SK-N-SH (cell line): ENCODE measurements around the gene SHISAL1. TPM values are rescaled to one million over a fixed set of nuclear protein-coding genes. Genes with fewer than 3 reads are reported as not detected.

ENCODE experiments used
- CTCF ChIA-PET: fragments of 300-600, 350-600 bp; formaldehyde crosslinking; extraction: SDS; loops from one replicate; lab custom pipeline; 2021; lab: Yijun Ruan, JAX
- POLR2A ChIA-PET: fragments of 350-600 bp; sonication (Branson Sonifier 250); formaldehyde crosslinking; extraction: SDS; loops from one replicate; lab custom pipeline; 2020; ENCODE audit warnings: antibody characterized with exemption, inconsistent platforms; lab: Yijun Ruan, JAX
- DNase-seq: peaks from one replicate; pipeline ENCODE4 v3.0.0; 2012
- H2AFZ ChIP-seq: fragments of 200-600 bp; sonication (generic); 2 replicates; pipeline ENCODE4 v1.8.1; 2016; ENCODE audit warnings: antibody characterized with exemption, mild to moderate bottlenecking, low read depth
- H3F3A ChIP-seq: fragments of 200-600 bp; sonication (generic); replicated peaks from 2 replicates; pipeline ENCODE3; 2016; ENCODE audit warnings: antibody characterized with exemption, mild to moderate bottlenecking; ENCODE audit not compliant: insufficient read depth
- H3K27ac ChIP-seq, 2 experiments: fragments of 200-500 bp in 1 of 2; fragments of 200-600 bp in 1 of 2; sonication (Bioruptor generic) in 1 of 2; sonication (generic), shearing (Covaris generic) in 1 of 2; 2 replicates each; pipeline versions ENCODE4 v1.5.1 to v1.6.1; 2014 to 2016; ENCODE audit warnings: low read depth in 2 of 2, inconsistent platforms in 1 of 2, low read length in 1 of 2, mild to moderate bottlenecking in 1 of 2, mixed read lengths in 1 of 2
- H3K27me3 ChIP-seq: fragments of 200-600 bp; sonication (generic), shearing (Covaris generic); 2 replicates; pipeline ENCODE4 v1.6.1; 2016; ENCODE audit warnings: mixed run types; ENCODE audit not compliant: insufficient read depth
- H3K36me3 ChIP-seq, 2 experiments: fragments of 200-500 bp in 1 of 2; fragments of 200-600 bp in 1 of 2; sonication (Bioruptor generic) in 1 of 2; sonication (generic) in 1 of 2; replicated peaks in 1 of 2; 2 replicates each; pipeline versions ENCODE3 to v1.5.1; 2014 to 2016; ENCODE audit warnings: low read length in 1 of 2, mild to moderate bottlenecking in 1 of 2; ENCODE audit not compliant: insufficient read depth in 2 of 2, control insufficient read depth in 1 of 2
- H3K4me1 ChIP-seq, 2 experiments: fragments of 200-500 bp in 1 of 2; fragments of 200-600 bp in 1 of 2; sonication (Bioruptor generic) in 1 of 2; sonication (generic), shearing (Covaris generic) in 1 of 2; 2 replicates each; pipeline versions ENCODE4 v1.5.1 to v1.6.1; 2014 to 2016; ENCODE audit warnings: low read depth in 1 of 2, low read length in 1 of 2, mixed run types in 1 of 2; ENCODE audit not compliant: insufficient read depth in 2 of 2, control insufficient read depth in 1 of 2
- H3K4me2 ChIP-seq: fragments of 200-600 bp; sonication (generic), shearing (Covaris generic); 2 replicates; pipeline ENCODE4 v1.6.1; 2017; ENCODE audit warnings: mixed run types
- H3K4me3 ChIP-seq, 2 experiments: fragments of 200-500 bp in 1 of 2; fragments of 200-600 bp in 1 of 2; sonication (Bioruptor generic) in 1 of 2; sonication (generic), shearing (Covaris generic) in 1 of 2; 2 replicates each; pipeline versions ENCODE4 v1.5.1 to v1.8.1; 2014 to 2016; ENCODE audit warnings: low read depth in 2 of 2, inconsistent platforms in 1 of 2, low read length in 1 of 2, mild to moderate bottlenecking in 1 of 2, mixed read lengths in 1 of 2, moderate library complexity in 1 of 2
- H3K79me2 ChIP-seq: fragments of 200-600 bp; sonication (generic); 2 replicates; pipeline ENCODE4 v1.8.1; 2017; ENCODE audit warnings: mild to moderate bottlenecking; ENCODE audit not compliant: insufficient read depth
- H3K9ac ChIP-seq: fragments of 200-600 bp; sonication (generic); 2 replicates; pipeline ENCODE4 v1.6.1; 2017; ENCODE audit warnings: mixed run types
- H3K9me2 ChIP-seq: fragments of 200-600 bp; sonication (generic); 2 replicates; pipeline ENCODE4 v1.6.1; 2017; ENCODE audit warnings: mixed run types
- H3K9me3 ChIP-seq: fragments of 200-600 bp; sonication (generic); 2 replicates; pipeline ENCODE4 v1.6.1; 2017; ENCODE audit warnings: mixed run types, mild to moderate bottlenecking, moderate library complexity
- H4K20me1 ChIP-seq: fragments of 200-600 bp; sonication (generic); 2 replicates; pipeline ENCODE4 v1.6.1; 2017; ENCODE audit warnings: mild to moderate bottlenecking, mixed run types; ENCODE audit not compliant: insufficient read depth
- CHD2 ChIP-seq: fragments of 150-350 bp; IDR thresholded peaks from 2 replicates; pipeline ENCODE4 v1.6.1; 2018; ENCODE audit warnings: low read length; ENCODE audit not compliant: partially characterized antibody
- CTCF ChIP-seq: fragments of 200-600 bp; sonication (generic); IDR thresholded peaks from 2 replicates; pipeline ENCODE4 v1.6.1; 2017; ENCODE audit warnings: antibody characterized with exemption, mild to moderate bottlenecking, moderate library complexity
- ELF1 ChIP-seq: IDR thresholded peaks from 2 replicates; pipeline ENCODE4 v1.4.0; 2012
- EZH2phosphoT487 ChIP-seq: fragments of 200-600 bp; sonication (generic); IDR thresholded peaks from 2 replicates; pipeline ENCODE4 v1.6.1; 2017; ENCODE audit warnings: low read depth, mixed run types, mild to moderate bottlenecking, antibody characterized with exemption, moderate library complexity, borderline replicate concordance
- FOXJ3 ChIP-seq: sonication (generic); formaldehyde crosslinking; IDR thresholded peaks from 2 replicates; pipeline ENCODE4 v1.5.1; 2020; ENCODE audit warnings: mild to moderate bottlenecking, missing genetic modification reagents
- FOXM1 ChIP-seq: IDR thresholded peaks from 2 replicates; pipeline ENCODE4 v1.4.0; 2012; ENCODE audit warnings: low read depth, mild to moderate bottlenecking
- JUND ChIP-seq: IDR thresholded peaks from 2 replicates; pipeline ENCODE4 v1.4.0; 2012
- MAX ChIP-seq: IDR thresholded peaks from 2 replicates; pipeline ENCODE4 v1.4.0; 2012; ENCODE audit warnings: low read depth
- NRF1 ChIP-seq: IDR thresholded peaks from 2 replicates; pipeline ENCODE4 v1.6.1; 2012; ENCODE audit warnings: low read depth, mild to moderate bottlenecking, low read length
- RCOR1 ChIP-seq: fragments of 150-350 bp; IDR thresholded peaks from 2 replicates; pipeline ENCODE4 v1.6.1; 2017; ENCODE audit warnings: antibody characterized with exemption, low read length
- RFX5 ChIP-seq: IDR thresholded peaks from 2 replicates; pipeline ENCODE4 v1.6.1; 2012; ENCODE audit warnings: mild to moderate bottlenecking, improper control_type of control experiment, low read length
- SIN3A ChIP-seq: IDR thresholded peaks from 2 replicates; pipeline ENCODE4 v1.6.1; 2012; ENCODE audit warnings: low read depth, mild to moderate bottlenecking, low read length, moderate library complexity, borderline replicate concordance
- USF1 ChIP-seq: IDR thresholded peaks from 2 replicates; pipeline ENCODE4 v1.4.0; 2012; ENCODE audit warnings: low read depth, borderline replicate concordance
- USF2 ChIP-seq: fragments of 150-350 bp; IDR thresholded peaks from 2 replicates; pipeline ENCODE4 v1.6.1; 2017; ENCODE audit warnings: antibody characterized with exemption, low read length, low read depth, borderline replicate concordance
- YY1 ChIP-seq: IDR thresholded peaks from 2 replicates; pipeline ENCODE4 v1.4.0; 2012; ENCODE audit warnings: low read depth, mild to moderate bottlenecking
- ZBTB33 ChIP-seq: IDR thresholded peaks from 2 replicates; pipeline ENCODE4 v1.4.0; 2012; ENCODE audit warnings: low read depth, borderline replicate concordance
- WGBS: methylation state at CpG from one replicate; pipeline ENCODE4 v1.1.6; 2017; ENCODE audit warnings: low lambda C conversion rate; 5-methylcytosine and 5-hydroxymethylcytosine counted together
- polyA plus RNA-seq, 3 experiments: library from polyadenylated mRNA; depleted of rRNA; stranded (reverse); fragments of >200 nt; gene quantifications; 2 replicates each; pipeline ENCODE4 v1.2.3, GENCODE V29; 2012

The SHISAL1 gene
- polyA plus RNA-seq, 1 of the 3 experiments (the other 2 are of a cell fraction): 0.10 TPM

GRCh38 chr22:44201665-44202064, 111.1 kb downstream of the SHISAL1 start:
- H3F3A ChIP-seq: no peaks in the 10 kb centered on the region
- no peaks in the 10 kb centered on the region for H3K27me3 ChIP-seq
- POLR2A ChIA-PET: no interaction called here
- H3K27ac ChIP-seq: no peak overlapping the region
- H3K9me2 ChIP-seq: no peaks in the 10 kb centered on the region
- DNase-seq: no peak
- no peaks in the 10 kb centered on the region for H3K79me2 ChIP-seq
- H2AFZ ChIP-seq: no peak overlapping the region
- TF ChIP-seq SIN3A (no peak), USF1 (no peak), CTCF (no peak), ELF1 (no peak), FOXM1 (no peak), RFX5 (no peak), RCOR1 (no peak), ZBTB33 (no peak)
- H3K9me3 ChIP-seq: no peaks in the 10 kb centered on the region
- H3K4me1 ChIP-seq: peaks cover 0 to 26% of the 10 kb centered on the region in 2 experiments; a peak in 1 of 4 replicates
- WGBS: 39% methylated on average over 8 of the region's 12 CpGs
- no peaks in the 10 kb centered on the region for H3K36me3 ChIP-seq
- CTCF ChIA-PET: interaction anchor here (1.1 to 1.5 kb wide), 2 partner anchors 120 to 121 kb away, joined by 3 to 5 read pairs; no protein-coding TSS in a partner anchor
- no peak overlapping the region for H3K9ac ChIP-seq
- no peak overlapping the region for H3K4me2 ChIP-seq
- H3K4me3 ChIP-seq: no peak overlapping the region
- no peaks in the 10 kb centered on the region for H4K20me1 ChIP-seq

- H3K4me2 ChIP-seq: no peak overlapping the region
- no peaks in the 10 kb centered on the region for H3F3A ChIP-seq
- no peak for TF ChIP-seq USF2
- no peak for TF ChIP-seq EZH2phosphoT487
- no peak for TF ChIP-seq CHD2
- no peak for TF ChIP-seq MAX
- TF ChIP-seq NRF1: no peak
- TF ChIP-seq FOXJ3 (CRISPR knock-in tag): no peak
- TF ChIP-seq SIN3A: no peak
- no peak for TF ChIP-seq YY1
- no peak for TF ChIP-seq JUND
- TF ChIP-seq CTCF: no peak
- TF ChIP-seq RCOR1: no peak
- H3K4me3 ChIP-seq: no peak overlapping the region
- H3K36me3 ChIP-seq: no peaks in the 10 kb centered on the region
- CTCF ChIA-PET: interaction anchor here (1.1 to 1.5 kb wide), 2 partner anchors 119 to 120 kb away, joined by 3 to 5 read pairs; no protein-coding TSS in a partner anchor
- H3K9me3 ChIP-seq: no peaks in the 10 kb centered on the region
- H2AFZ ChIP-seq: no peak overlapping the region
- DNase-seq: no peak
- H3K79me2 ChIP-seq: no peaks in the 10 kb centered on the region
- H3K27ac ChIP-seq: no peak overlapping the region
- no peak overlapping the region for H3K9ac ChIP-seq
- POLR2A ChIA-PET: no interaction called here
- peaks cover 0 to 32% of the 10 kb centered on the region in 2 experiments; a peak in 1 of 4 replicates for H3K4me1 ChIP-seq
- H3K27me3 ChIP-seq: no peaks in the 10 kb centered on the region
- H3K9me2 ChIP-seq: no peaks in the 10 kb centered on the region
- H4K20me1 ChIP-seq: no peaks in the 10 kb centered on the region
- WGBS: 55% methylated on average over 13 of the region's 17 CpGs
These were observed 111.7 kb downstream of the SHISAL1 start for GRCh38 chr22:44200855-44201550.
